HG03565 (cell line): ENCODE data around the gene HOXA10.

Experiments used
- ATAC-seq: cut with Tn5 transposase; IDR thresholded peaks from one replicate; pipeline ENCODE4 v1.9.1; 2021; ENCODE audit warnings: mild to moderate bottlenecking, moderate library complexity; ENCODE audit not compliant: unreplicated experiment

HOXA10 gene

GRCh38 chr7:27146491-27147198 is 27.5 kb downstream of the HOXA10 start:
- no peak for ATAC-seq

GRCh38 chr7:27145914-27146412 is 28.2 kb downstream of the HOXA10 start:
- no peak for ATAC-seq

GRCh38 chr7:27145165-27145913 is 28.8 kb downstream of the HOXA10 start:
- no peak for ATAC-seq

- ATAC-seq: no peak
Observed at GRCh38 chr7:27144781-27145164, 29.3 kb downstream of the HOXA10 start.

- no peak for ATAC-seq
Observed at GRCh38 chr7:27143950-27144780, 30.0 kb downstream of the HOXA10 start.

- no peak for ATAC-seq
Observed at GRCh38 chr7:27143023-27143949, 30.8 kb downstream of the HOXA10 start, which contains the start of gene HOXA5. Gene HOXA5, minus strand, starts transcription at chr7:27143681. Its CDS starts 74 bp downstream, at chr7:27143607.

- ATAC-seq: no peak
Observed at GRCh38 chr7:27142580-27143022, 31.5 kb downstream of the HOXA10 start.

- no peak for ATAC-seq
Observed at GRCh38 chr7:27141923-27142579, 32.1 kb downstream of the HOXA10 start.

GRCh38 chr7:27141137-27141922 is 32.8 kb downstream of the HOXA10 start:
- no peak for ATAC-seq

GRCh38 chr7:27140126-27140857 is 33.8 kb downstream of the HOXA10 start:
- ATAC-seq: no peak

- ATAC-seq: no peak
Observed at GRCh38 chr7:27139334-27140125, 34.6 kb downstream of the HOXA10 start.

- no peak for ATAC-seq
Observed at GRCh38 chr7:27138985-27139333, 35.2 kb downstream of the HOXA10 start.

GRCh38 chr7:27138472-27138871 is 35.6 kb downstream of the HOXA10 start:
- ATAC-seq: no peak

GRCh38 chr7:27137640-27138315 is 36.3 kb downstream of the HOXA10 start:
- no peak for ATAC-seq

GRCh38 chr7:27134392-27134791 is 39.7 kb downstream of the HOXA10 start:
- no peak for ATAC-seq

GRCh38 chr7:27133409-27134231 is 40.5 kb downstream of the HOXA10 start:
- no peak for ATAC-seq
